ENCODE results near the gene SPATA24. TPM values are rescaled to one million over a fixed set of nuclear protein-coding genes. Genes with fewer than 3 reads are reported as not detected.

Gene SPATA24
- polyA plus RNA-seq, 1 experiment = 3.9 TPM

DNA sequence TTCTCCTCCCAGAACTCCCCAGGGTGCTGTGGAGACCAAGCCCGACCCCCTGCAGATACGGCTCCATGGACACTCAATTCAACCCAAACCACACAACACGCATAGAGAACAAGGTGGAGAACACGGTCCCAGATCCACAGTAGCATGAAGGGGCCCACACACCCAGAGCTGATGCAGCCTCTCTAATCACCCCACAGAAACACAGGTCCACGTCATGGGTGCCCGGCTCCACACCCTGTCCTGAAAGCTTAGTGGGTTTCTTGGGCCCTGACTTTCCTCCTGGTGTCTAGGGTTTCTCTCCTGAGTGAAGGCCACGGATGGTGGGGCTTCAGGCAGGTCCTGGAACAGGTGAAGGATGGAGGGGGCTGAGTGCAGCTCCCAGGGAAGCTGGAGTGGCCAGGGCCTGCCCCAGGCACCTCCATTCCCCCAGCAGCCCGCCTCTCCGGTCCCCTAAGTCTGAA, 19.3 kb downstream of the SPATA24 start:
- H3K27me3 ChIP-seq (ENCODE audit: control insufficient read depth, insufficient read depth, low read length) = no peaks in the 10 kb centered on the region
- POLR2A ChIA-PET = no interaction called here
- no peak overlapping the region for H3K4me3 ChIP-seq (ENCODE audit: low read depth, low read length)
- CTCF ChIA-PET = no interaction called here
- no peak for DNase-seq (ENCODE audit: low read depth, low spot score)
- TF ChIP-seq, protein P1, sequence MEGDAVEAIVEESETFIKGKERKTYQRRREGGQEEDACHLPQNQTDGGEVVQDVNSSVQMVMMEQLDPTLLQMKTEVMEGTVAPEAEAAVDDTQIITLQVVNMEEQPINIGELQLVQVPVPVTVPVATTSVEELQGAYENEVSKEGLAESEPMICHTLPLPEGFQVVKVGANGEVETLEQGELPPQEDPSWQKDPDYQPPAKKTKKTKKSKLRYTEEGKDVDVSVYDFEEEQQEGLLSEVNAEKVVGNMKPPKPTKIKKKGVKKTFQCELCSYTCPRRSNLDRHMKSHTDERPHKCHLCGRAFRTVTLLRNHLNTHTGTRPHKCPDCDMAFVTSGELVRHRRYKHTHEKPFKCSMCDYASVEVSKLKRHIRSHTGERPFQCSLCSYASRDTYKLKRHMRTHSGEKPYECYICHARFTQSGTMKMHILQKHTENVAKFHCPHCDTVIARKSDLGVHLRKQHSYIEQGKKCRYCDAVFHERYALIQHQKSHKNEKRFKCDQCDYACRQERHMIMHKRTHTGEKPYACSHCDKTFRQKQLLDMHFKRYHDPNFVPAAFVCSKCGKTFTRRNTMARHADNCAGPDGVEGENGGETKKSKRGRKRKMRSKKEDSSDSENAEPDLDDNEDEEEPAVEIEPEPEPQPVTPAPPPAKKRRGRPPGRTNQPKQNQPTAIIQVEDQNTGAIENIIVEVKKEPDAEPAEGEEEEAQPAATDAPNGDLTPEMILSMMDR (IDR thresholded peaks at IDR 0.05; ENCODE audit: low read depth, low read length) = no peak
- H3K27ac ChIP-seq (ENCODE audit: low read depth, low read length) = no peak overlapping the region
- no peaks in the 10 kb centered on the region; the same call in 1 of the 2 replicates for H3K9me3 ChIP-seq (ENCODE audit: control insufficient read depth, insufficient read depth, low read length)

DNA sequence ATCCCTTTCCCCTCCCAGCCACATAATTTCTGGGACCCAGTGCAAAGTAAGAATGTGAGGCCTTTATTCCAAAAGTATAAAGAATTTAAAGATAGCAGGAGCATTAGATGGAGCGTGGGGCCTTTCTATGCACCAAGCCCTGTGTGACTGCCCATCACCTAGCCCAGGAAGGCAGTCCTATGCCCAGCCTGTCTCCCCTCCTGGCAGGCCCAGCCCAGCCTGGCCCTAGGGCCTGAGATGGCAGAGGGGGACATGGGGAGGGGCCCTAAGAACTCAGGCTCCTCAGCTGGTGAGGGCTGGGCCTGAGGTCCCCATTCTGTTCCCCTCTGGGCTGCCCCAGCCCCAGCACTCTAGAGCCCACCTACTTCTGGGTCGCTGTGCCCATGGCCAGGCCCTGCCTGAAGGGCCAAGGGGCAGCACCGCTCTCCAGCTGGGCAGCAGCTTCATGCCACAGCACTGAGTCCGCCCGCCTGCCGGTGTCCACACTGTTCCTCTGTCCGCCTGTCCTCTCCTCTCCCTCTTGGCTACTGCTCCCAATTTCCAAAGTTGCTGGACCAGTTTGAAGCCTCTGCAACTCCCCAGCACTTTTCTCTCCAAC, 19.8 kb downstream of the SPATA24 start:
- CTCF ChIA-PET = no interaction called here
- DNase-seq (ENCODE audit: low read depth, low spot score) = no peak
- Histone ChIP-seq H3K4me3 (ENCODE audit: low read depth, low read length) (no peak overlapping the region), H3K27me3 (ENCODE audit: control insufficient read depth, insufficient read depth, low read length) (no peaks in the 10 kb centered on the region), H3K9me3 (ENCODE audit: control insufficient read depth, insufficient read depth, low read length) (no peaks in the 10 kb centered on the region; the same call in 1 of the 2 replicates), H3K27ac (ENCODE audit: low read depth, low read length) (no peak overlapping the region)
- TF ChIP-seq, protein P1 (IDR thresholded peaks at IDR 0.05; ENCODE audit: low read depth, low read length) = no peak
- POLR2A ChIA-PET = no interaction called here

- ChIA-PET POLR2A (no interaction called here), CTCF (no interaction called here)
- TF ChIP-seq, protein P1 (IDR thresholded peaks at IDR 0.05; ENCODE audit: low read depth, low read length) = no peak
- no peak for DNase-seq (ENCODE audit: low read depth, low spot score)
- H3K4me3 ChIP-seq (ENCODE audit: low read depth, low read length) = no peak within 1 kb of the TSS
- no peaks in the 10 kb centered on the region for H3K27me3 ChIP-seq (ENCODE audit: control insufficient read depth, insufficient read depth, low read length)
- H3K27ac ChIP-seq (ENCODE audit: low read depth, low read length) = no peak within 1 kb of the TSS
- no peaks in the 10 kb centered on the region for H3K9me3 ChIP-seq (ENCODE audit: control insufficient read depth, insufficient read depth, low read length)
These were observed 20.5 kb downstream of the SPATA24 start, which contains the start of gene SLC23A1 for GRCh38 chr5:139383275-139383992. TSS of gene SLC23A1 (minus strand) at chr5:139383297. CDS start at chr5:139383253, 44 bp downstream.

- TF ChIP-seq, protein P1 (IDR thresholded peaks at IDR 0.05; ENCODE audit: low read depth, low read length) = no peak
- POLR2A ChIA-PET = no interaction called here
- DNase-seq (ENCODE audit: low read depth, low spot score) = no peak
- no peaks in the 10 kb centered on the region; the same call in 1 of the 2 replicates for H3K9me3 ChIP-seq (ENCODE audit: control insufficient read depth, insufficient read depth, low read length)
- CTCF ChIA-PET = no interaction called here
- no peak overlapping the region for H3K4me3 ChIP-seq (ENCODE audit: low read depth, low read length)
- H3K27me3 ChIP-seq (ENCODE audit: control insufficient read depth, insufficient read depth, low read length) = no peaks in the 10 kb centered on the region
- no peak overlapping the region for H3K27ac ChIP-seq (ENCODE audit: low read depth, low read length)
These were observed 21.1 kb downstream of the SPATA24 start for GRCh38 chr5:139382807-139383206.

Data from AG04450 (cell line).